ENCODE results near the gene COL4A2.

The COL4A2 gene

GRCh38 chr13:110280231-110280813 lies 26.8 kb upstream of the COL4A2 start:
- DNase-seq: no peak
- Mint-ChIP-seq H3K4me3 (no peak overlapping the region), H3K27me3 (peaks cover 44% of the 10 kb centered on the region)

GRCh38 chr13:110280985-110281688 lies 25.9 kb upstream of the COL4A2 start:
- Mint-ChIP-seq H3K4me3 (no peak overlapping the region), H3K36me3 (ENCODE audit: low read depth) (no peaks in the 10 kb centered on the region), H3K4me1 (ENCODE audit: low read depth) (peaks cover 5% of the 10 kb centered on the region), H3K27ac (no peak overlapping the region), H3K27me3 (peaks cover 44% of the 10 kb centered on the region), H3K9me3 (no peaks in the 10 kb centered on the region)
- DNase-seq: no peak

More at GRCh38 chr13:110280231-110280813, 26.8 kb upstream of the COL4A2 start:
- no peaks in the 10 kb centered on the region for H3K9me3 Mint-ChIP-seq
- no peak overlapping the region for H3K27ac Mint-ChIP-seq
- no peaks in the 10 kb centered on the region for H3K36me3 Mint-ChIP-seq (ENCODE audit: low read depth)
- H3K4me1 Mint-ChIP-seq (ENCODE audit: low read depth): peaks cover 5% of the 10 kb centered on the region

- Mint-ChIP-seq H3K27me3 (peaks cover 45% of the 10 kb centered on the region), H3K4me3 (no peak overlapping the region), H3K4me1 (ENCODE audit: low read depth) (peaks cover 5% of the 10 kb centered on the region), H3K9me3 (no peaks in the 10 kb centered on the region), H3K27ac (no peak overlapping the region), H3K36me3 (ENCODE audit: low read depth) (no peaks in the 10 kb centered on the region)
- no peak for DNase-seq
These were observed 25.3 kb upstream of the COL4A2 start for GRCh38 chr13:110281736-110282135.

GRCh38 chr13:110282316-110282841 lies 24.7 kb upstream of the COL4A2 start:
- H3K9me3 Mint-ChIP-seq: no peaks in the 10 kb centered on the region
- no peaks in the 10 kb centered on the region for H3K36me3 Mint-ChIP-seq (ENCODE audit: low read depth)
- no peak for DNase-seq
- H3K4me3 Mint-ChIP-seq: no peak overlapping the region
- peaks cover 51% of the 10 kb centered on the region for H3K27me3 Mint-ChIP-seq
- H3K4me1 Mint-ChIP-seq (ENCODE audit: low read depth): peaks cover 5% of the 10 kb centered on the region
- H3K27ac Mint-ChIP-seq: no peak overlapping the region

- Mint-ChIP-seq H3K9me3 (no peaks in the 10 kb centered on the region), H3K36me3 (ENCODE audit: low read depth) (no peaks in the 10 kb centered on the region), H3K4me1 (ENCODE audit: low read depth) (peaks cover 5% of the 10 kb centered on the region), H3K27me3 (peaks cover 52% of the 10 kb centered on the region), H3K27ac (no peak overlapping the region), H3K4me3 (no peak overlapping the region)
- DNase-seq: no peak
These were observed 23.2 kb upstream of the COL4A2 start for GRCh38 chr13:110283736-110284517.

GRCh38 chr13:110284779-110285484 lies 22.2 kb upstream of the COL4A2 start:
- peaks cover 49% of the 10 kb centered on the region for H3K27me3 Mint-ChIP-seq
- no peaks in the 10 kb centered on the region for H3K9me3 Mint-ChIP-seq
- DNase-seq: no peak
- no peak overlapping the region for H3K27ac Mint-ChIP-seq
- no peaks in the 10 kb centered on the region for H3K36me3 Mint-ChIP-seq (ENCODE audit: low read depth)
- peaks cover 5% of the 10 kb centered on the region for H3K4me1 Mint-ChIP-seq (ENCODE audit: low read depth)
- no peak overlapping the region for H3K4me3 Mint-ChIP-seq

GRCh38 chr13:110285991-110286832 lies 20.9 kb upstream of the COL4A2 start:
- no peak overlapping the region for H3K27ac Mint-ChIP-seq
- no peaks in the 10 kb centered on the region for H3K4me1 Mint-ChIP-seq (ENCODE audit: low read depth)
- DNase-seq: no peak
- no peak overlapping the region for H3K4me3 Mint-ChIP-seq
- no peaks in the 10 kb centered on the region for H3K36me3 Mint-ChIP-seq (ENCODE audit: low read depth)
- peaks cover 53% of the 10 kb centered on the region for H3K27me3 Mint-ChIP-seq
- no peaks in the 10 kb centered on the region for H3K9me3 Mint-ChIP-seq

- no peak overlapping the region for H3K4me3 Mint-ChIP-seq
- H3K36me3 Mint-ChIP-seq (ENCODE audit: low read depth): no peaks in the 10 kb centered on the region
- DNase-seq: no peak
- H3K4me1 Mint-ChIP-seq (ENCODE audit: low read depth): no peaks in the 10 kb centered on the region
- H3K27ac Mint-ChIP-seq: no peak overlapping the region
- no peaks in the 10 kb centered on the region for H3K9me3 Mint-ChIP-seq
- peaks cover 53% of the 10 kb centered on the region for H3K27me3 Mint-ChIP-seq
These were observed 20.0 kb upstream of the COL4A2 start for GRCh38 chr13:110286833-110287819.

- H3K9me3 Mint-ChIP-seq: no peaks in the 10 kb centered on the region
- H3K4me1 Mint-ChIP-seq (ENCODE audit: low read depth): no peaks in the 10 kb centered on the region
- H3K27ac Mint-ChIP-seq: no peak overlapping the region
- no peaks in the 10 kb centered on the region for H3K36me3 Mint-ChIP-seq (ENCODE audit: low read depth)
- peaks cover 45% of the 10 kb centered on the region for H3K27me3 Mint-ChIP-seq
- no peak overlapping the region for H3K4me3 Mint-ChIP-seq
- DNase-seq: no peak
These were observed 17.9 kb upstream of the COL4A2 start for GRCh38 chr13:110289174-110289573.

GRCh38 chr13:110289661-110290060 lies 17.4 kb upstream of the COL4A2 start:
- no peaks in the 10 kb centered on the region for H3K4me1 Mint-ChIP-seq (ENCODE audit: low read depth)
- no peak overlapping the region for H3K4me3 Mint-ChIP-seq
- no peaks in the 10 kb centered on the region for H3K9me3 Mint-ChIP-seq
- H3K36me3 Mint-ChIP-seq (ENCODE audit: low read depth): no peaks in the 10 kb centered on the region
- H3K27ac Mint-ChIP-seq: no peak overlapping the region
- peaks cover 42% of the 10 kb centered on the region for H3K27me3 Mint-ChIP-seq
- no peak for DNase-seq

GRCh38 chr13:110290153-110290552 lies 16.9 kb upstream of the COL4A2 start:
- no peak overlapping the region for H3K27ac Mint-ChIP-seq
- peaks cover 41% of the 10 kb centered on the region for H3K27me3 Mint-ChIP-seq
- H3K9me3 Mint-ChIP-seq: no peaks in the 10 kb centered on the region

GRCh38 chr13:110290826-110291225 lies 16.3 kb upstream of the COL4A2 start:
- Mint-ChIP-seq H3K36me3 (ENCODE audit: low read depth) (no peaks in the 10 kb centered on the region), H3K4me3 (no peak overlapping the region), H3K9me3 (no peaks in the 10 kb centered on the region), H3K27ac (no peak overlapping the region), H3K4me1 (ENCODE audit: low read depth) (no peaks in the 10 kb centered on the region), H3K27me3 (peaks cover 46% of the 10 kb centered on the region)
- no peak for DNase-seq

More at GRCh38 chr13:110290153-110290552, 16.9 kb upstream of the COL4A2 start:
- Mint-ChIP-seq H3K4me3 (no peak overlapping the region), H3K36me3 (ENCODE audit: low read depth) (no peaks in the 10 kb centered on the region), H3K4me1 (ENCODE audit: low read depth) (no peaks in the 10 kb centered on the region)
- no peak for DNase-seq

GRCh38 chr13:110291286-110291685 lies 15.8 kb upstream of the COL4A2 start:
- H3K36me3 Mint-ChIP-seq (ENCODE audit: low read depth): no peaks in the 10 kb centered on the region
- no peak for DNase-seq
- H3K4me1 Mint-ChIP-seq (ENCODE audit: low read depth): no peaks in the 10 kb centered on the region
- no peak overlapping the region for H3K27ac Mint-ChIP-seq
- H3K4me3 Mint-ChIP-seq: no peak overlapping the region
- no peaks in the 10 kb centered on the region for H3K9me3 Mint-ChIP-seq
- peaks cover 51% of the 10 kb centered on the region for H3K27me3 Mint-ChIP-seq
